ENCODE results near the gene EXOG.
"Not testable (repeated sequence)": the region's sequence is repeated elsewhere in the genome, so short reads cannot be mapped to it uniquely, and the experiment has no call there.

EXOG gene

DNA sequence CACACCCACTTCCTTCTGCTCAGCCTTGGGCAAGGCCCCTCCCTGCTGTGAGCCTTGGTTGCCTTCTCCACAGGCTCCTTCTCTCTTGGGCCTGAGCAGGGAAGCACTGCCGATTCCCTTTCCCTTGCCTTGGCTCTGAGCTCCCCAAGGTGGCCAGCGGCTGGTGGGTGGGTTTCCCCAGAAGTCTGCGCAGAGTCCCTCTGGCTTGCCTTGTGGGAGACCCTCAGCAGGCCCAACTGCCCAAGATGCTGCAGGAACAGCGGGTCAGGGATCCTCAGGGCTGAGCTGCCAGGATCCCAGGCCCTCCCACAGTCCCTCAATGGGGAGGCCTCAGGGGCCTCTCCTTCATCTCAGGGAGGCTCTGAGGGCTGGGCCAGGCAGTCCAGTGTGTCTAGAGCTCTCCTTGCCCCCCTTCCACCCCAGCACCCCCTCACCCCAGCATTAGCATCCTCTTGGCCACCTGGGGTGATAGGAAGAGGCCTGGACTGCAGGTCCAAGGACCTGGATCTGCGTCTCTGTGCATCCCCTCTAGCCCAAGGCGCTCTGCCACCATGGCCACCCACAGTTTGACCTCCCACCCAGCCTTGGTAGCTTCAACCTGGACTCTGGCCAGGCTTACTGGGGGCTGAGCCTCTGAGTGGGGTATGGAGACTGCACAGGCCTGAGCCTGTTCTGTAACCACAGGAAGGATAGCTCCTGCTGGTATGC, 68.6 kb downstream of the EXOG start:
- no peak for DNase-seq

DNA sequence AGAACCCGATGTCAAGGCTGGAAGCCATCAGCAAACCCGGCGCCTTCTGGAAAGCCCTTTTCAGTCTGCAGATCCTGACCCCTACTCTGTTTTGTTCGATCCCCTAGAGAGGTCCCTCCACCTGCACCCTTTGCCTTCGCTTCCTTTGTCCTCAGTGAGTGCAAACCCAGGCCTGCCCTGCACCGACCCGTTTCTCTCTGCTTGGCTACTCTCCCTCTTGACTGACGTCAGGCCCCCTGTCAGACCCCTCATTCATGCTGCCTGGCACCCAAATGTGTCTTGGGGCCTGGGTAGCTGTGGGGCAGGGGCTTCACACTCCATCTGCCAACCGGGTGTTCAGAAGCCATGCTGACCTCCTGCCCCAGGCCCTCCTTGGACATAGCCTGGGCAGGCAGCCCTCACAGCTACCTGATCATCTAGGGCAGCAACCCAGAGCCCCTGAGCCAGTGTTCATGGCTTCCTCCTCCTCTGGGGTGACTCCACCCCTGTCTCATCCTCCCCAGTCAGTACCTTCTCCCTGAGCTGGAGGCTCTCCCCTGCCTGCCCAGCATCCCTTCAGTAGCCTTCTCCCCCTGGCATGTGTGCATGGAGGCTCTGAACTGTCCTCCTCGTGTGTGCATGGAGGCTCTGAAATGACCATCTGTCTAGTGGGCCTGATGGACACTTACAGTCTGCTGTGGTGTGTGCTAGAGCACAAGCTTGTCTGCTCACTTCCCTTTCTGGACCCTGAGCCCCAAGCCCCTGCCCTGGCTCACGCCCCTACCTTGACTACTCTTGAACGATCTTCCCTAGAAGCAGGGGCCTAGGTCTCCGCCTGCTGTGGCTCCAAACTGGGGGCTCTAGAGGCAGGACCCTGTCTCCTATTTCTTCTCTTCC, 69.4 kb downstream of the EXOG start:
- DNase-seq = no peak

DNA sequence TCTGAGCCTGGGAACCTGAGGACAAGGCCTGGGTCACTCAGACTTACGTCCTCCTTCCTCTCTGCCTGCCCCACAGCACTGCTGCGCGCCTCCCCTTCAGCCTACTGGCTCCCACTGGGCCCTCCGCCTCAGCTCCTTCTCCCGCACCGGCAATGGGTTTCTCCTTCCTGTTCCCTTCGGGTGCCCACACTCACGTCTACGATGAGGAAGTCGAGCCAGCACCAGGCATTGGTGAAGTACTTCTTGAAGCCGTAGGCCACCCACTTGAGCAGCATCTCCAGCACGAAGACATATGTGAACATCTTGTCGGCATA, 70.0 kb downstream of the EXOG start:
- no peak for DNase-seq

DNA sequence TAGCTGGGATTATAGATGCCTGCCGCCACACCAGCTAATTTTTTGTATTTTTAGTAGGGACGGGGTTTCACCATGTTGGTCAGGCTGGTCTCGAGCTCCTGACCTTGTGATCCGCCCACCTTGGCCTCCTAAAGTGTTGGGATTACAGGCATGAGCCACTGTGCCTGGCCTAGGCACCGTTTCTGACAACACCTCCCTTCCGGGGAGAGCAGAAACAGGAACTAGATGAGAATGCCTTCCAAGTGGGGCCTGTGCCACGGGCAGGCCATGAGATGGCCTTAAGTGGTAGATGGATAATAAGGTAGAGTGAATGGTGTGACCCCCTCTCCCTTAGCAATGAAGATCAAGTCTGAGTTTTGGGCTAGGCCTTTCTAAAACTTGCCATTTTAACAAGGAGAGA, 70.7 kb downstream of the EXOG start:
- DNase-seq = not testable (repeated sequence)

DNA sequence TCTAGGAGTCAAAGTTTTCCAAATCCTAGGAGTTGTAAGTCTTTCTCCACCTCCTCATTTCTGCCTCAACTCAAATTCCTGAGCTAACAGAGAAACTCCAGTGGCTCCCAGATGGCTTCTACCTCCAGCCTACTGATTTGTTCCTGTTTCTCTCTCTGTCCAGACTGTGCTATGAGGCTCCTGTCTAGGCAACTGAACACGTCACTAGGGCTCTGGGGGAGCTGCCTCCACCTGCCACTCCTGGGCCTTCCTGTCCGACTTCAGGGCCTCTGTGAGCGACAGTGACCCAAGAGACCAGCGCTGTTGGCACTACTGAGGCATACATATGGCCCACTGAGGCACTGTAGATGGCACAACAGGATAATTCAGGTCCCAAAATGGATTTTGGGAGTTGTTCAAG, 71.4 kb downstream of the EXOG start:
- no peak for DNase-seq

DNA sequence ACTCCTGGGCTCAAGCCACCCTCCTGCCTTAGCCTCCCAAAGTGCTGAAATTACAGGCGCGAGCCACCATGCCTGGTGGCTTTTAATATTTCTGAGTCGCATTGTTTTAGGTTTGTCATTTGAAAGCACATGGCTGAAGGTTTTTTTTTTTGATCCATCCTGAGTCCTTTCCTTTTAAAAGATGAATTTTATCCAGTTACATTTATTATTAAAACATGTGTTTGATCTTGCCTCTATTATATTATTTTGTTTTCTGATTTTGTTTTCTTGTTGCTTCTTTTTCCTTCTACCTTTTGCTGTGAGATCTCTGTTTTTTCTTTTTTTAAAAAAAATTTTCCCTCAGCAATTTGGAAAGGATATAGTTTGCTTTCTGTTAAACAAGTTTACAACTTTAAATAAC, 77.0 kb downstream of the EXOG start:
- no peak for DNase-seq

DNA sequence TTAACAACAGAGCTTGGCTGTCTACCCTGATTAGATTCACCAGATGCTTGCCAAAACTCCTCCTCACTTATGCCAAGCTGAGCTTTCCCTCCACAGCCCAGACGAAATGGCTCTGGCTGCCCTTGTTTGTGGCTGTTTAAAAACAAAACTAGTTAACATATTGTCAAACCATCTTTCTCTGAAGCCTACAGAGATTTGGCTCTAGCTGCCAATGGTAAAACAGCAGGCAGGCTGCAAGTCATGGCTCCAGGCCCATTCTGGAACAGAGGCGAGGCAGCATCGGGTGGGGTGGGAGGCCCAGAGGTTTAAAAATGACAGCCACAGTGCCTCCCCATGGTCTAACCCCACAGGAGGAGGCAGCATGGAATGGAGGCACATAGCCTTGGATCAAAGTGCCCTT, 77.4 kb downstream of the EXOG start:
- no peak for DNase-seq

DNA sequence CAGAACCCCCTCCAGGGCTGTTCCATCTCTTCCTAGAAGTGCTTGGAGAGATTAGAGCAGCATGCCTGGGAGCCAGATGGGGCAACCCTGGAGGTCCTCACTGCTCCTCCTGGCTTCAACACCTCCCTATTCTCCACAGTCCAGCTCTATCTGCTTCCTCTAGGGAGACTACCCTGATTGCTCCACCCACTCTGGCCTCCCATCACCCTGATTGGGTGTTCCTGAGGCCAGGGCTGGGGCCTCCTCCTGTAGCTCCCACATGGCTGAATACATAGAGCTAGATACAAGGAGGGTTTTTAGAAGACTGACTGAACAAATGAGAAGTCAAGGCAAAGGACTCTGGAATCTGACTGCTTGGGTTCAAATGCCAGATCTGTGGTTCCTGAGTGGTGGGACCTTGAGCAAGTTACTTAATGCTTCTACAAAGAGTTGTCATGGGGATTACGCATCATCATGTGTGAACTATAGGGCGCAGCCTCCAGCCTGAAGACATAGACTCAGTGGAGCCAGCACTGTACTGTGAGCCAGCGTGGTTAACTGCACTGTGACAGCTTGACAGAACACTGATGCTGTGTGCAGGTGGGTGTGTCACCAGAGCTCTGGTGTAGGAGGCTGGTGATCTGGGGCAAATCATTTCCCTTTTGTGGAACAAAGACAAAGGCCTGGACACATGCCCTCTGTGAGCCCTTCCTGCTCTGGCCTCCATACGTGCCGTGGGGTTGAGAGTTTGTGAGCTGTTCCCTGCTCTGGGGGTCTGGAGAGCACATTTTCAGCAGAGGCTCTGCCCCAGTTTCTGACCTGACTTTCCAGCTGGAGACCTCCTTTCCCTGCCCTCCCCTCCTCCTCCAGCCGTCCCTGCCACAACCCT, 78.5 kb downstream of the EXOG start:
- no peak for DNase-seq

DNA sequence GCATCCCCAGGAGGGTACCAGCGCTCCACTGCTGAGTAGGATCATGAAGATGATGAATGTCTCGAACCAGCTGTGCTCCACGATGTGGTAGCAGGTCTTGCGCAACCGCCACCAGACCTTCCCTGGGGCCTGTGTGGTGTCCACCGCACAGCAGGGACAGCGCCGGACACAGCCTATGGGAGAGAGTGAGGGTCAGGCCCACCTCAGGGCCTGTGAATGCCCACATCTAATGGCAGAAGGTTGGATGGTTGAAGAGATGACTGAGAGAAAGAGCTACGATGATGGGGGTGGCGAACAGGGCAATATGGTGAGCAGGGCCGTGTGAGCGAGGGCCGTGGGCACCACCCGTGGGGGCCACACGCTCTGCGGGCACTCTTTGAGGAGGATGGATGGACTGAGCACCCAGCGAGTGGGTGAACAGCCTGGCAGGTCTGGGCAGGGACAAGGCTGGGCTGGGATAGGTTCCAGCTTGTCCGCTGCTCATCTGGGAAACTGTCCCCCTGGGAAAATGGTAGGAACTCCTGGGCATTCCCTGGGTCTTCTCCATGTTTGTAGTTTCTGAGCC, 79.2 kb downstream of the EXOG start:
- DNase-seq = no peak
